Upper lobe of left lung (tissue), 6 donors: ENCODE data around the gene FAM53B. TPM values are rescaled to one million over a fixed set of nuclear protein-coding genes. Genes with fewer than 3 reads are reported as not detected.

Source experiments
- ATAC-seq, 2 donors: fragments of 200-7000 bp; cut with Tn5 transposase; one replicate each; pipeline ENCODE4 v1.9.1; 2022; ENCODE audit warnings: mild to moderate bottlenecking in 2 of 2, moderate library complexity in 2 of 2; ENCODE audit not compliant: low FRiP score in 2 of 2
- DNase-seq, 2 donors: peaks; one replicate each; pipeline ENCODE4 v3.0.0-alpha.2; 2019 to 2020
- H3K27ac ChIP-seq, 4 donors: fragments of 200-600 bp; sonication (generic); one replicate each; pipeline ENCODE4 v1.5.1; 2016 to 2019
- H3K27me3 ChIP-seq, 4 donors: fragments of 200-600 bp; sonication (generic); one replicate each; pipeline ENCODE4 v1.5.1; 2017 to 2019
- H3K36me3 ChIP-seq, 4 donors: fragments of 200-600 bp; sonication (generic); one replicate each; pipeline ENCODE4 v1.5.1; 2016 to 2019
- H3K4me1 ChIP-seq, 4 donors: fragments of 200-600 bp; sonication (generic); one replicate each; pipeline ENCODE4 v1.5.1; 2018 to 2019
- H3K4me3 ChIP-seq, 4 donors: fragments of 200-600 bp; sonication (generic); one replicate each; pipeline ENCODE4 v1.5.1; 2017 to 2019; ENCODE audit warnings: mild to moderate bottlenecking in 2 of 4, moderate library complexity in 1 of 4
- H3K9me3 ChIP-seq, 4 donors: fragments of 200-600 bp; sonication (generic); one replicate each; pipeline ENCODE4 v1.5.1; 2018 to 2019
- EP300 ChIP-seq, 4 donors: sonication (generic); formaldehyde crosslinking; IDR thresholded peaks; one replicate each; pipeline ENCODE4 v1.5.1; 2017; ENCODE audit warnings: antibody characterized with exemption in 4 of 4, control low read depth in 2 of 4
- POLR2A ChIP-seq, 4 donors: fragments of 450-650 bp; IDR thresholded peaks; one replicate each; pipeline ENCODE4 v1.5.1; 2016 to 2017; ENCODE audit warnings: antibody characterized with exemption in 4 of 4, mild to moderate bottlenecking in 2 of 4
- POLR2AphosphoS5 ChIP-seq, 2 donors: sonication (generic); formaldehyde crosslinking; IDR thresholded peaks; one replicate each; pipeline ENCODE4 v1.5.1; 2017; ENCODE audit warnings: antibody characterized with exemption in 2 of 2
- WGBS, 2 donors: methylation state at CpG; one replicate each; pipeline ENCODE4 v1.1.5; 2017 to 2018; 5-methylcytosine and 5-hydroxymethylcytosine counted together
- total RNA-seq, 6 donors: library from RNA; depleted of rRNA in 4 of 6; stranded (reverse); fragments of >200 nt in 4 of 6; gene quantifications; one replicate each; pipeline versions ENCODE4 v1.1.0 to v1.2.1, GENCODE V29; 2016 to 2021
- TF ChIP-seq, protein P1 (sequence below), 6 experiments: fragments of 450-650 bp in 4 of 6; fragments of 200-600 bp in 2 of 6; sonication (generic) in 2 of 6; IDR thresholded peaks; one replicate each; pipeline ENCODE4 v1.5.1; 2016 to 2019; ENCODE audit warnings: antibody characterized with exemption in 6 of 6
- donor health status: DM: no; HTN: no; CAD: no; lungs with moderate emphysema.
- donor health status: DM: no; HTN: yes; CAD: no; lungs with severe emphysema.

FAM53B gene
- total RNA-seq, 6 donors from 2014 or later = 35.8 to 62.5 (median 47.8) TPM

DNA sequence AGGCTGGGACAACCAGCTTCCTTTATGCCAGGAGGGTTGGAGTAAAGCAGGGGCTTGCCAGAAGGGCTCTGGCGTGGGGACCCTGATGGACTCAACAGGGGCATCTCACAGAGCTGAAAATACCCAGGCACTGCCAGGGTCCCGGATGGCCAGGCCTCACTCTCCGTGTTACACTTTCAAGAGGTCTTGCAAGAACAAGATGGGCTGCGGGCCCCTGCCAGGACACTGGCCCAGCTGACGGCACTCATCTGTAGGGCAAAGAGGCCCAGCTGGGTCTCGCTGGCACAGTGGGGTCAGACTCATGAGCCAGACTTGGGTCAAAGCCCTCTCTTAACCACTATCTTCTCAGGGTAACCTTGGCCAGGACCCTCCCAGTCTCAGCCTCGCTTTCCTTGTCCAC lies 90.9 kb downstream of the FAM53B start:
- ATAC-seq = no peak
- H3K27me3 ChIP-seq = no peaks in the 10 kb centered on the region
- TF ChIP-seq, protein P1, sequence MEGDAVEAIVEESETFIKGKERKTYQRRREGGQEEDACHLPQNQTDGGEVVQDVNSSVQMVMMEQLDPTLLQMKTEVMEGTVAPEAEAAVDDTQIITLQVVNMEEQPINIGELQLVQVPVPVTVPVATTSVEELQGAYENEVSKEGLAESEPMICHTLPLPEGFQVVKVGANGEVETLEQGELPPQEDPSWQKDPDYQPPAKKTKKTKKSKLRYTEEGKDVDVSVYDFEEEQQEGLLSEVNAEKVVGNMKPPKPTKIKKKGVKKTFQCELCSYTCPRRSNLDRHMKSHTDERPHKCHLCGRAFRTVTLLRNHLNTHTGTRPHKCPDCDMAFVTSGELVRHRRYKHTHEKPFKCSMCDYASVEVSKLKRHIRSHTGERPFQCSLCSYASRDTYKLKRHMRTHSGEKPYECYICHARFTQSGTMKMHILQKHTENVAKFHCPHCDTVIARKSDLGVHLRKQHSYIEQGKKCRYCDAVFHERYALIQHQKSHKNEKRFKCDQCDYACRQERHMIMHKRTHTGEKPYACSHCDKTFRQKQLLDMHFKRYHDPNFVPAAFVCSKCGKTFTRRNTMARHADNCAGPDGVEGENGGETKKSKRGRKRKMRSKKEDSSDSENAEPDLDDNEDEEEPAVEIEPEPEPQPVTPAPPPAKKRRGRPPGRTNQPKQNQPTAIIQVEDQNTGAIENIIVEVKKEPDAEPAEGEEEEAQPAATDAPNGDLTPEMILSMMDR (IDR thresholded peaks at IDR 0.05) = no peak
- TF ChIP-seq EP300 (IDR thresholded peaks at IDR 0.05) (no peak), POLR2A (IDR thresholded peaks at IDR 0.05) (no peak), POLR2AphosphoS5 (IDR thresholded peaks at IDR 0.05) (no peak)
- H3K4me3 ChIP-seq = no peak overlapping the region
- H3K27ac ChIP-seq = peak overlapping the region; percentile 48 to 86 (median 76)
- H3K9me3 ChIP-seq = no peaks in the 10 kb centered on the region
- DNase-seq = no peak
- no peaks in the 10 kb centered on the region for H3K36me3 ChIP-seq
- 79 to 100% methylated on average over 1 to 7 of the region's 7 CpGs for WGBS, 2 donors
- peaks cover 50 to 81% (median 64%) of the 10 kb centered on the region in 4 donors for H3K4me1 ChIP-seq

DNA sequence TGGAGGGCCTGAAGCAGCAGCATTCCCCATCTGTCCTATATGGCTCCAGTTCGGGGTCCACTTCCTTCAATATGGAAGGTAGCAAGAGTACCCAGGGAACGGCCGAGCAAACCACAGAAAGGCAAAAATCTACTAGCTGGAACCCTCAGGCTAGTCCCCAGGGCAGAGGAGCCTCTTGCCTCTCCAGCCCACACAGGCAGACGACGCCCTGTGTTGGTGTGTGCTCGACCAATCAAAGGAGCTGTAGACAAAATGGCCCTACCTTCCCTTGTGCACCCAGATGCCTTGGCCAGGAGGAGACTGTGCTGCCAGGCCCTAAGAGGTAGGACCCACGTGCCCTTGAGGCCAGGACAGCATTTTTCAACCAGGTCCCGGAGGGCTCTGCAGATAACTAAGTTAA lies 91.5 kb downstream of the FAM53B start:
- H3K9me3 ChIP-seq = no peaks in the 10 kb centered on the region
- no peak for ATAC-seq
- H3K4me3 ChIP-seq = no peak overlapping the region
- no peaks in the 10 kb centered on the region for H3K27me3 ChIP-seq
- DNase-seq = no peak
- TF ChIP-seq POLR2AphosphoS5 (IDR thresholded peaks at IDR 0.05) = no peak
- no peak for TF ChIP-seq POLR2A (IDR thresholded peaks at IDR 0.05)
- no peak for TF ChIP-seq EP300 (IDR thresholded peaks at IDR 0.05)
- TF ChIP-seq, protein P1 (IDR thresholded peaks at IDR 0.05) = no peak
- peaks cover 55 to 81% (median 67%) of the 10 kb centered on the region in 4 donors for H3K4me1 ChIP-seq
- WGBS, 2 donors = 67 to 81% methylated on average over 3 to 8 of the region's 8 CpGs
- H3K27ac ChIP-seq = peak overlapping the region; percentile 20 to 86 (median 62)
- no peaks in the 10 kb centered on the region for H3K36me3 ChIP-seq

DNA sequence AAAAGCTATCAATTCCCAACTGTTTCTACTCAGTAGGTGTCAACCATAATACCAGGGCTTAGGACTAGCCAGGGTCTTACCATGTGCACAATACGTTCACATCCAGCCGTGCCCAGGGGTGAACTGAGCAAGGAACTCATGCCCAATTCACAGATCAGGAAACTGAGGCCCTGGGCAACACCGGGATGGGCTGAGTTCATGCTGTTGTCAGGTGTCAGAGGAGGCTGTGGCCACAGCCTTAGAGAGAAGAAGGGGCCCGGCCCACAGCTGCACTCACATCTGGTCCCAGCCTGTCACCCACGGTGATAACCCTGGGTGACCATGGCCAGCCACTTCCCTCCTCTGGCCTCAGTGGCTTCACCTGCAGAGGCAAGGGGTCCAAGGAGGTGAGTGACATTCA lies 92.0 kb downstream of the FAM53B start:
- H3K27me3 ChIP-seq = no peaks in the 10 kb centered on the region
- TF ChIP-seq EP300 (IDR thresholded peaks at IDR 0.05) = no peak
- TF ChIP-seq, protein P1 (IDR thresholded peaks at IDR 0.05) = no peak
- TF ChIP-seq POLR2AphosphoS5 (IDR thresholded peaks at IDR 0.05) = no peak
- no peak for TF ChIP-seq POLR2A (IDR thresholded peaks at IDR 0.05)
- WGBS, 2 donors = 84 to 100% methylated on average over 2 to 5 of the region's 5 CpGs
- H3K9me3 ChIP-seq = no peaks in the 10 kb centered on the region
- H3K4me3 ChIP-seq = no peak overlapping the region
- DNase-seq (no peak), ATAC-seq (no peak)
- no peaks in the 10 kb centered on the region for H3K36me3 ChIP-seq
- H3K27ac ChIP-seq = peak overlapping the region in 3 of 4 donors; percentile 20 to 86 (median 77)
- peaks cover 57 to 84% (median 70%) of the 10 kb centered on the region in 4 donors for H3K4me1 ChIP-seq

DNA sequence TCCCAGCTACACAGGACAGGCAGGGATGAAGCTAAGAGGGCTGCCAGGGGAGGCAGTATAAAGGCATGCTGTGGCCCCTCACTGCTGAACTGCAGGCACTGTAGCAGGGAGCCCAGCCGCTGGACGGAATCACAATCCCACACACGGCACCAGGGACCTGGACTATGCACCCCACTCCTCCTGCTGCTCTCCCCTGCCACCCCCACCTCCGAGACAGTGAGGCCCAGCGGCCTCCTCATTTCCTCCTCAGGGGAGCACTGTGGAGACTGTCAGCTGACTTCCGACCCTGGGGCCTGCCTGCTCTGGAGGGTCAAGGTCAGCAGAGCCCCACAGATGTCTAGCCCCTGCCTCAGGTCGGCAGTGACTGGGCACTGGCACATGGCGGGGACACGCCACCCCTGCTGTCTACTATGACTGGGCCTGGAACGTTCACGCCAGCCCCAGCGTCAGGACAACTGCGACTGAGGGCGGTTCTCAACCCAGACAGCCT lies 92.7 kb downstream of the FAM53B start:
- Histone ChIP-seq H3K27ac (peak overlapping the region; percentile 36 to 87 (median 77)), H3K4me3 (no peak overlapping the region), H3K27me3 (no peaks in the 10 kb centered on the region), H3K4me1 (peaks cover 65 to 92% (median 78%) of the 10 kb centered on the region in 4 donors), H3K36me3 (no peaks in the 10 kb centered on the region), H3K9me3 (no peaks in the 10 kb centered on the region)
- WGBS, 2 donors = 77 to 85% methylated on average over 7 to 13 of the region's 14 CpGs
- TF ChIP-seq, protein P1 (IDR thresholded peaks at IDR 0.05) = no peak
- no peak for TF ChIP-seq POLR2A (IDR thresholded peaks at IDR 0.05)
- no peak for TF ChIP-seq EP300 (IDR thresholded peaks at IDR 0.05)
- TF ChIP-seq POLR2AphosphoS5 (IDR thresholded peaks at IDR 0.05) = no peak
- DNase-seq = no peak
- ATAC-seq = no peak

DNA sequence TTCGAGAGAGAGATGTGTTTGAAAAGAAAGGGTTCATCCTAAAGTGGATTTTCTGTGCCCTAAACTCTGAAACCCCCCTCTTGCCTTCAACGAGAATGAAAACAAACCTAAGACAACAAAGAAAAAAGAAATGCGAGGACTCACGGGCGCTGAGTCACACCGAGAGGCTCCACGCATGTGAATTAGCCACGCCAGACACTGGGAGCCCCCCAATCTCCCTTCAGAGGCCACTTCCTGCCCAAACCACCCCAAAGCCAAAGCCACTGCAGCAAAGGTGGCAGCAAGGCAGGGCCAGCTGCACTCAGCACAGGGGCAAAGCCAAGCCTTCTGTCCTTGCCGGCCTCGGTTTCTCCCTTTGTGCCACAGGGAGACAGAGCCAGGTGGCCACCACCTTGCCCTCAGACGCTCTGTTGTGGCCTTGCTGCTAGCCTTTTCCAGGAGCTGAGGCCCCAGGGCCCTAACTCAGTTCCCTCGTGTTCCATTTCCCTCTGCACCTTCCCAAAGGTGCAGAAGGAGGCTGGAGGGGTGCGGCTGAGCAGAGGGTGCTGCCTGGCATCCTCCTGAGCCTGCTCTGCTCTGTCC lies 93.3 kb downstream of the FAM53B start:
- Histone ChIP-seq H3K4me1 (peaks cover 70 to 97% (median 83%) of the 10 kb centered on the region in 4 donors), H3K27ac (peak overlapping the region; percentile 37 to 87 (median 77)), H3K36me3 (no peaks in the 10 kb centered on the region), H3K4me3 (no peak overlapping the region), H3K9me3 (no peaks in the 10 kb centered on the region), H3K27me3 (no peaks in the 10 kb centered on the region)
- DNase-seq (no peak), ATAC-seq (no peak)
- 66 to 77% methylated on average over 10 to 13 of the region's 13 CpGs for WGBS, 2 donors
- TF ChIP-seq, protein P1 (IDR thresholded peaks at IDR 0.05) = no peak
- TF ChIP-seq POLR2AphosphoS5 (IDR thresholded peaks at IDR 0.05) = no peak
- no peak for TF ChIP-seq EP300 (IDR thresholded peaks at IDR 0.05)
- TF ChIP-seq POLR2A (IDR thresholded peaks at IDR 0.05) = no peak
